Fibroblast of pulmonary artery (primary cell): ENCODE measurements around the gene POLR2F.

ENCODE experiments used
- DNase-seq: peaks from one replicate; pipeline ENCODE4 v3.0.0-alpha.2; 2010; ENCODE audit warnings: low read depth
- H3K4me3 ChIP-seq: replicated peaks from 2 replicates; pipeline ENCODE4 v1.5.1; 2011; ENCODE audit warnings: low read depth, mild to moderate bottlenecking, control low read depth, low read length, moderate library complexity
- CTCF ChIP-seq: IDR thresholded peaks from 2 replicates; pipeline ENCODE4 v1.5.1; 2011; ENCODE audit warnings: mild to moderate bottlenecking, control low read depth, low read length, inconsistent platforms; ENCODE audit errors: missing control alignments

POLR2F gene

DNA sequence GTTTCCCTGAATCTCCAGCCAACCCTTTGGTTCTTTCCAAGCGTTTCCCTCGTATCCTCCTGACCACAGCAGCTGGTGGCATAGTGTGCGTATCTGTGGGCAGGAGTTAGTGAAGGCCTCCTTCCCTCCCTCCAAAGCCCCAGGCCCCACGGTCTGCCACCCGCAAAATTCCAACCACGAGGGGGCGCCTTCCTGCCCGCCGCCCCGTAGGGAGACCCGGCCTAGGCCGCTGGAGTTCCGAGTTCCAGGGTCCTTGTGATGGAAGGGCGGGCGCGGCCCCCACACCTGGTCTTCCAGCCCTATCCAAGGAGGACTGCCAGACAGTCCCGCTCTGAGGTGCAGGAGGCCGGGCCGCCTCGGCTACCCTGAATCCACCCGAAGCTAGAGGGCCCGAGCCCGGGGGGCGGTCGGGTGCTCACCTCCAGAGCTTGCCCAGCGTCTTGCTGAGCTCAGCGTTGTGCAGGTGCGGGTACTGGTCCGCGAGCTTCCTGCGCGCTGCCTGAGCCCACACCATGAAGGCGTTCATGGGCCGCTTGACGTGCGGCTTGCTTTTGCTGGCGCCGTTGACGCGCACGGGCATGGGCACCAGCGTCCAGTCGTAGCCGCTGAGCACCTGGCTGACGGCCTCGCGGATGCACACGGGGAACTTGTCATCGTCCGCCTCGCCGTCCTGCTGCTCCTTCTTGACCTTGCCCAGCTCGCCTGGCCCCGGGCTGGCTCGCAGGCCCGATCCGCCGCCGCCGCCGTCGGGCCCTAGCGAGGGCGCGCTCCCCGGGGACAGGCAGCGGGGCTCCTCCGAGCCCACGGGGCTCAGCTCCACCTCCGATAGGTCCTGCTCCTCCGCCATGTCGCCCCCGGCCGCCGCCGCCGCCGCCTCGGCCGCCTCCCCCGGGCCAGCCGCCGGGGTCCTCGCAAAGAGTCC, 29.7 kb downstream of the POLR2F start:
- H3K4me3 ChIP-seq = no peak overlapping the region
- no peak for DNase-seq
- peak; percentile 8 for TF ChIP-seq CTCF

DNA sequence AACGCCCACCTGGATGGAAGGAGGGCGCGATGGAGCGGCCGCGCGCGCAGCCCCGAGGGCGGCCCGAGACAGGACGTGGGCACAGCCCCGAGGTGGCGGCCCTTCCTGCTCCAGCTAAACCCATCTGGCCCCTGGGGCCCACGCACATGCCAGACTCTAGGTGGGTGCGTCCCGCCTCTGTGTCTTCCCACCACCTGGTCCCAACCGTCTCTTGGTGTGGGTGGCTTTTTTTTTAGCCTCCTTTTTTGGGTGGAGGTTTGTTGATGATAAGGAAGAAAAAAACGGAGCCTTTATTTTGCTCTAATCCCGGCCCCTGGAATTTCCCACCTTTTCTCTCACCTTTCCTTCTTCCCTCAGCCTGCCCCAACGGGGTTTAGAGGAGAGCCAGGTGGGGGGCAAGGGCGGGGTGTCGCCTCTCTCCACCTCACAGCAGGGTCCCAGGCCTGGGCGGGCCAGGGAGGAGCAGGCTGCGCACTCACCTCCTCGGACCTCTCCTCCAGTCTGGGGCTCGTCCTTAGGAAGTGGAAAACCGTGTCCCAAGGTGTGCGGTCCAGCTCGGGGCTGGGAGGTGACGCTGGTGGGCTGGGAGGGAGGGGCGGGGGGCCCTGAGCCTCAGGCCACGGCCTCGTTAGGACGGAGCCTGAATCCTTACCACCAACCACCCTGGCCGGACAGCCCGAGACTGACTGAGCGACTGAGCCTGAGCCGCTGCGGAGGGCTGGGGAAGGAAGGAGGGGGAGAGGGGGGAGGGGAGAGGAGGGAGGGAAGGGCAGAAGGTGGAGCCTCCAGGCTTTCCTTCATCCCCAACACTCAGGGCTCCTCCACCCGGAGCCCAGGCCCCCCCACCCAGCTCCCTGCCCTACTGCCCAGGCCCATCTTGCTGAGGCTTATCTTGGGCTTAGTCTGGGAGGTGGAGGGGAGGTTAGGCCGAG, 30.6 kb downstream of the POLR2F start, which contains the start of gene SOX10:
Gene SOX10 (minus strand): TSS at position 696 of the 932 bp plus-strand sequence. CDS start 771 bp downstream, outside the sequence.
- no peak within 1 kb of the TSS for H3K4me3 ChIP-seq
- no peak for DNase-seq
- TF ChIP-seq CTCF = no peak

DNA sequence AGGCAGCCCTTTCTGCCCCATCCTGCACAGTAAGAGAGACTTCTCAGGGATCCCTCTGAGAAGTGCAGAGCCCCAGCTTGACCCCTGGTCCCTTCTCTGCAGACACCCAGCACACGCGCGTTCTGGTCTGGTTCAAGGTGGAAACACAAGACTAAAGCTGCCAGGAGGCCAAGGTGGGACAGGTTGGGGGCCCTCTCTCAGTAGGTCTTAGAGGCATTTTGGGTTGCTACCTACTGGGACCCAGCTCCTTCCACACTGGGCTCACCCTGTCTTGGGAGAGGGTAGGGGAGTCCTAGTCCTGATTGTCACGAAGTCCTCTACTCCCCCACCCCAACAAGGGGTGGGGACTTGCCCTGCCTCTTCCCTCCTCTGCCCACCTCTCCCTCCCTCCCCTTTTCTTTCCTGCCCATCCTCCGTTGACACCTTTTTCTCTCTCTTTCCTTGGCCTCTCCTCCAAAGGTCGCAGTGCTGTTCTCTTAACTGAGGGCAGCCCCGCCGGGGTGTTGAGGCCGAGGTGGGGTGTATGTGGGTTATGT, 31.6 kb downstream of the POLR2F start:
- no peak for TF ChIP-seq CTCF
- no peak overlapping the region for H3K4me3 ChIP-seq
- DNase-seq = no peak

DNA sequence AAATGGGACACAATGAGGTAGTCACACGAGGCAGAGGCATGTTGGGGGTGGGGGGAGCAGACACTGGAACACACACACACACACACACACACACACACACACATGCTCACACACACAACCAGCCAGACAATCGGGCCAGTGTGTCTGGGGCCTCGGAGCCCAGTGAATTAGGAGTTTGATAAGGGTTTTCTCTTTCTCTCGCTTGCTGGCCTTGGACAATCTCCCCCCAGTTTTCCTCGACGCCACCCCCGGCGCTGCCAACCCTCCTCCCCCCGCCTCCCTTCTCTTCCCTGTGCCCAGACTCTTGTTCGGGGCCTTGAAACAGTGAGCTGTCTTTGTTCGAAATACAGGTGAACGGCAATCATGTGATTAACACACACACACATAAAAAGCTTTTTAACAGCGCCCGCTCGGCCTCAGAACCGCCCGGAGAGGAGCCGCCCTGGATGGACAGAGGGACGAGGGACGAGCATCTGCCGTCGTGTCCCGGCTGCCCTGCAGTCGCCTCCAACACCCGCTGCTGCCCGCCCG, 32.3 kb downstream of the POLR2F start:
- TF ChIP-seq CTCF = no peak
- no peak for DNase-seq
- no peak overlapping the region for H3K4me3 ChIP-seq

GRCh38 chr22:37986371-37986770, 32.9 kb downstream of the POLR2F start:
- DNase-seq = no peak
- TF ChIP-seq CTCF = no peak
- no peak overlapping the region for H3K4me3 ChIP-seq
